CMK (cell line): ENCODE data around the gene ATL1.

Experiments used
- DNase-seq: peaks from one replicate; pipeline ENCODE4 v3.0.0-alpha.2; 2010; ENCODE audit warnings: low read depth

The ATL1 gene

GRCh38 chr14:50559990-50560930 lies at the start of gene ATL1:
Gene ATL1, plus strand, starts transcription at chr14:50560145. Its CDS starts 121 bp downstream, at chr14:50560266.
- DNase-seq, result no peak

GRCh38 chr14:50510157-50510556 lies 49.8 kb upstream of the ATL1 start:
- no peak for DNase-seq

GRCh38 chr14:50512463-50512862 lies 47.5 kb upstream of the ATL1 start:
- DNase-seq, result no peak

GRCh38 chr14:50516091-50516490 lies 43.9 kb upstream of the ATL1 start:
- DNase-seq, result no peak

- DNase-seq, result no peak
Measured at GRCh38 chr14:50520947-50521815, 38.8 kb upstream of the ATL1 start.

- no peak for DNase-seq
Measured at GRCh38 chr14:50521912-50522341, 38.0 kb upstream of the ATL1 start.

GRCh38 chr14:50523271-50524041 lies 36.5 kb upstream of the ATL1 start:
- DNase-seq, result no peak

- no peak for DNase-seq
Measured at GRCh38 chr14:50524060-50524459, 35.9 kb upstream of the ATL1 start.

- no peak for DNase-seq
Measured at GRCh38 chr14:50524731-50525515, 35.0 kb upstream of the ATL1 start.

- DNase-seq, result no peak
Measured at GRCh38 chr14:50528000-50528399, 31.9 kb upstream of the ATL1 start.

- DNase-seq, result no peak
Measured at GRCh38 chr14:50529288-50530179, 30.4 kb upstream of the ATL1 start.

- DNase-seq, result no peak
Measured at GRCh38 chr14:50530358-50530757, 29.6 kb upstream of the ATL1 start.

- no peak for DNase-seq
Measured at GRCh38 chr14:50530794-50531365, 29.1 kb upstream of the ATL1 start.

GRCh38 chr14:50531595-50532501 lies 28.1 kb upstream of the ATL1 start:
- DNase-seq, result no peak

GRCh38 chr14:50532502-50533240 lies 27.3 kb upstream of the ATL1 start, which contains the start of gene MAP4K5:
Gene MAP4K5, minus strand, starts transcription at chr14:50532569. Its CDS starts 520 bp downstream, at chr14:50532049.
- DNase-seq, result peak; percentile 65

- no peak for DNase-seq
Measured at GRCh38 chr14:50533241-50533705, 26.7 kb upstream of the ATL1 start.

GRCh38 chr14:50533806-50534205 lies 26.1 kb upstream of the ATL1 start:
- DNase-seq, result no peak

GRCh38 chr14:50534416-50534815 lies 25.5 kb upstream of the ATL1 start:
- DNase-seq, result no peak
